Measurements from ENCODE around the gene ARAP3. TPM values are rescaled to one million over a fixed set of nuclear protein-coding genes. Genes with fewer than 3 reads are reported as not detected.

ARAP3 gene
- polyA plus RNA-seq, 1 donor from 2014 or later, result 1.4 TPM

GRCh38 chr5:141685591-141685990 is 3.6 kb upstream of the ARAP3 start:
- no peaks in the 10 kb centered on the region for H4K20me1 ChIP-seq (ENCODE audit: insufficient read depth)
- no peaks in the 10 kb centered on the region for H3K27me3 ChIP-seq (ENCODE audit: insufficient read depth, low read depth, low read length)
- no peaks in the 10 kb centered on the region for H3K36me3 ChIP-seq (ENCODE audit: insufficient read depth, low read length)
- TF ChIP-seq EZH2 (IDR thresholded peaks at IDR 0.05; ENCODE audit: borderline replicate concordance, insufficient read depth, low read length, poor library complexity, severe bottlenecking) (no peak), RAD21 (conservative IDR thresholded peaks at IDR 0.05) (no peak), POLR2AphosphoS5 (IDR thresholded peaks at IDR 0.05) (no peak), EP300 (conservative IDR thresholded peaks at IDR 0.05; ENCODE audit: poor library complexity, severe bottlenecking) (no peak), SMC3 (conservative IDR thresholded peaks at IDR 0.05; ENCODE audit: poor library complexity) (no peak), TAF1 (IDR thresholded peaks at IDR 0.05; ENCODE audit: low read depth) (no peak), MXI1 (conservative IDR thresholded peaks at IDR 0.05; ENCODE audit: poor library complexity, severe bottlenecking) (no peak)
- TF ChIP-seq, protein P1, sequence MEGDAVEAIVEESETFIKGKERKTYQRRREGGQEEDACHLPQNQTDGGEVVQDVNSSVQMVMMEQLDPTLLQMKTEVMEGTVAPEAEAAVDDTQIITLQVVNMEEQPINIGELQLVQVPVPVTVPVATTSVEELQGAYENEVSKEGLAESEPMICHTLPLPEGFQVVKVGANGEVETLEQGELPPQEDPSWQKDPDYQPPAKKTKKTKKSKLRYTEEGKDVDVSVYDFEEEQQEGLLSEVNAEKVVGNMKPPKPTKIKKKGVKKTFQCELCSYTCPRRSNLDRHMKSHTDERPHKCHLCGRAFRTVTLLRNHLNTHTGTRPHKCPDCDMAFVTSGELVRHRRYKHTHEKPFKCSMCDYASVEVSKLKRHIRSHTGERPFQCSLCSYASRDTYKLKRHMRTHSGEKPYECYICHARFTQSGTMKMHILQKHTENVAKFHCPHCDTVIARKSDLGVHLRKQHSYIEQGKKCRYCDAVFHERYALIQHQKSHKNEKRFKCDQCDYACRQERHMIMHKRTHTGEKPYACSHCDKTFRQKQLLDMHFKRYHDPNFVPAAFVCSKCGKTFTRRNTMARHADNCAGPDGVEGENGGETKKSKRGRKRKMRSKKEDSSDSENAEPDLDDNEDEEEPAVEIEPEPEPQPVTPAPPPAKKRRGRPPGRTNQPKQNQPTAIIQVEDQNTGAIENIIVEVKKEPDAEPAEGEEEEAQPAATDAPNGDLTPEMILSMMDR (IDR thresholded peaks at IDR 0.05; ENCODE audit: poor library complexity, severe bottlenecking), result no peak
- TF ChIP-seq, protein P2, sequence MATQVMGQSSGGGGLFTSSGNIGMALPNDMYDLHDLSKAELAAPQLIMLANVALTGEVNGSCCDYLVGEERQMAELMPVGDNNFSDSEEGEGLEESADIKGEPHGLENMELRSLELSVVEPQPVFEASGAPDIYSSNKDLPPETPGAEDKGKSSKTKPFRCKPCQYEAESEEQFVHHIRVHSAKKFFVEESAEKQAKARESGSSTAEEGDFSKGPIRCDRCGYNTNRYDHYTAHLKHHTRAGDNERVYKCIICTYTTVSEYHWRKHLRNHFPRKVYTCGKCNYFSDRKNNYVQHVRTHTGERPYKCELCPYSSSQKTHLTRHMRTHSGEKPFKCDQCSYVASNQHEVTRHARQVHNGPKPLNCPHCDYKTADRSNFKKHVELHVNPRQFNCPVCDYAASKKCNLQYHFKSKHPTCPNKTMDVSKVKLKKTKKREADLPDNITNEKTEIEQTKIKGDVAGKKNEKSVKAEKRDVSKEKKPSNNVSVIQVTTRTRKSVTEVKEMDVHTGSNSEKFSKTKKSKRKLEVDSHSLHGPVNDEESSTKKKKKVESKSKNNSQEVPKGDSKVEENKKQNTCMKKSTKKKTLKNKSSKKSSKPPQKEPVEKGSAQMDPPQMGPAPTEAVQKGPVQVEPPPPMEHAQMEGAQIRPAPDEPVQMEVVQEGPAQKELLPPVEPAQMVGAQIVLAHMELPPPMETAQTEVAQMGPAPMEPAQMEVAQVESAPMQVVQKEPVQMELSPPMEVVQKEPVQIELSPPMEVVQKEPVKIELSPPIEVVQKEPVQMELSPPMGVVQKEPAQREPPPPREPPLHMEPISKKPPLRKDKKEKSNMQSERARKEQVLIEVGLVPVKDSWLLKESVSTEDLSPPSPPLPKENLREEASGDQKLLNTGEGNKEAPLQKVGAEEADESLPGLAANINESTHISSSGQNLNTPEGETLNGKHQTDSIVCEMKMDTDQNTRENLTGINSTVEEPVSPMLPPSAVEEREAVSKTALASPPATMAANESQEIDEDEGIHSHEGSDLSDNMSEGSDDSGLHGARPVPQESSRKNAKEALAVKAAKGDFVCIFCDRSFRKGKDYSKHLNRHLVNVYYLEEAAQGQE (IDR thresholded peaks at IDR 0.05; ENCODE audit: borderline replicate concordance), result no peak
- no peaks in the 10 kb centered on the region for H3F3A ChIP-seq (ENCODE audit: insufficient read depth, low read length, poor library complexity, severe bottlenecking)
- no peaks in the 10 kb centered on the region for H3K9me3 ChIP-seq (ENCODE audit: low read length)
- no peak overlapping the region for H3K4me2 ChIP-seq (ENCODE audit: low read length)
- H3K9ac ChIP-seq (ENCODE audit: low read length), result no peak overlapping the region
- H3K79me2 ChIP-seq (replicated peaks; ENCODE audit: insufficient read depth, low read length), result no peaks in the 10 kb centered on the region
- no peak overlapping the region for H3K4me3 ChIP-seq (ENCODE audit: low read length)
- no peaks in the 10 kb centered on the region for H3K9me2 ChIP-seq (ENCODE audit: insufficient read depth, low read length)
- no peak overlapping the region for H3K27ac ChIP-seq (ENCODE audit: low read length)
- no peak overlapping the region for H2AFZ ChIP-seq (ENCODE audit: low read depth, low read length)

DNA sequence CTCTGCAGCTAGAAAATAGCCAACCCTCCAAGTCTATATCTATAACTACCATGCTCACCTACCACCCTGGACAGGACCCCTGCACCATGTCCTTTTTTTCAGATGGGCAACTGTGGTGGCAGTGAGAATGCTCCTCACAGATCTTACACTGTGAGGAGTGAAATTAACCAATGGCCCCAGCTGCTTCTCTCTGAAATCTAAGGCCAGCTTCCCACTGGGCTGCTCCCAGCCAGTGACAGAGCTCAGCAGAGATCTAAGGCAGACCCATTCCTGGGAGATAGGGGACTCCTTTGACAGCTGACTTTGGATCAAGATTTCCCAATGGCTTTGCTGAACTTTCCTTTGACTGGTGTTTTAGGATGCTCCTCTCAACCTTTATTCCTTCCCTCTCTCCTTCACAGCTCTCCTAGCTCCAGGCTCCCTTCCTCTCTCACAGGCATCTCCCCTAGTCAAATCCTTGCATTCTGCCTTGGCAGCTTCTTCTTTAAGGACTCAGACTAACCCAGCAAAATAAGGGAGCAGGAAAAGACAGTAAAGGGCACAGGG is 1.6 kb upstream of the ARAP3 start:
- Histone ChIP-seq H3F3A (ENCODE audit: insufficient read depth, low read length, poor library complexity, severe bottlenecking) (no peaks in the 10 kb centered on the region), H3K36me3 (ENCODE audit: insufficient read depth, low read length) (no peaks in the 10 kb centered on the region), H3K9me3 (ENCODE audit: low read length) (no peaks in the 10 kb centered on the region), H2AFZ (ENCODE audit: low read depth, low read length) (no peak overlapping the region), H3K9ac (ENCODE audit: low read length) (no peak overlapping the region), H3K27ac (ENCODE audit: low read length) (no peak overlapping the region), H3K79me2 (replicated peaks; ENCODE audit: insufficient read depth, low read length) (no peaks in the 10 kb centered on the region), H4K20me1 (ENCODE audit: insufficient read depth) (no peaks in the 10 kb centered on the region), H3K4me2 (ENCODE audit: low read length) (no peak overlapping the region), H3K4me3 (ENCODE audit: low read length) (no peak overlapping the region), H3K9me2 (ENCODE audit: insufficient read depth, low read length) (no peaks in the 10 kb centered on the region), H3K27me3 (ENCODE audit: insufficient read depth, low read depth, low read length) (no peaks in the 10 kb centered on the region)
- TF ChIP-seq EP300 (conservative IDR thresholded peaks at IDR 0.05; ENCODE audit: poor library complexity, severe bottlenecking) (no peak), RAD21 (conservative IDR thresholded peaks at IDR 0.05) (no peak), EZH2 (IDR thresholded peaks at IDR 0.05; ENCODE audit: borderline replicate concordance, insufficient read depth, low read length, poor library complexity, severe bottlenecking) (no peak), TAF1 (IDR thresholded peaks at IDR 0.05; ENCODE audit: low read depth) (no peak)
- TF ChIP-seq, protein P1 (IDR thresholded peaks at IDR 0.05; ENCODE audit: poor library complexity, severe bottlenecking), result no peak
